HG02943 (cell line): ENCODE results near the gene TTC9B.

Experiments
- ATAC-seq: cut with Tn5 transposase; IDR thresholded peaks from one replicate; pipeline ENCODE4 v1.9.1; 2021; ENCODE audit warnings: mild to moderate bottlenecking, low read depth, moderate library complexity; ENCODE audit not compliant: unreplicated experiment

TTC9B gene

DNA sequence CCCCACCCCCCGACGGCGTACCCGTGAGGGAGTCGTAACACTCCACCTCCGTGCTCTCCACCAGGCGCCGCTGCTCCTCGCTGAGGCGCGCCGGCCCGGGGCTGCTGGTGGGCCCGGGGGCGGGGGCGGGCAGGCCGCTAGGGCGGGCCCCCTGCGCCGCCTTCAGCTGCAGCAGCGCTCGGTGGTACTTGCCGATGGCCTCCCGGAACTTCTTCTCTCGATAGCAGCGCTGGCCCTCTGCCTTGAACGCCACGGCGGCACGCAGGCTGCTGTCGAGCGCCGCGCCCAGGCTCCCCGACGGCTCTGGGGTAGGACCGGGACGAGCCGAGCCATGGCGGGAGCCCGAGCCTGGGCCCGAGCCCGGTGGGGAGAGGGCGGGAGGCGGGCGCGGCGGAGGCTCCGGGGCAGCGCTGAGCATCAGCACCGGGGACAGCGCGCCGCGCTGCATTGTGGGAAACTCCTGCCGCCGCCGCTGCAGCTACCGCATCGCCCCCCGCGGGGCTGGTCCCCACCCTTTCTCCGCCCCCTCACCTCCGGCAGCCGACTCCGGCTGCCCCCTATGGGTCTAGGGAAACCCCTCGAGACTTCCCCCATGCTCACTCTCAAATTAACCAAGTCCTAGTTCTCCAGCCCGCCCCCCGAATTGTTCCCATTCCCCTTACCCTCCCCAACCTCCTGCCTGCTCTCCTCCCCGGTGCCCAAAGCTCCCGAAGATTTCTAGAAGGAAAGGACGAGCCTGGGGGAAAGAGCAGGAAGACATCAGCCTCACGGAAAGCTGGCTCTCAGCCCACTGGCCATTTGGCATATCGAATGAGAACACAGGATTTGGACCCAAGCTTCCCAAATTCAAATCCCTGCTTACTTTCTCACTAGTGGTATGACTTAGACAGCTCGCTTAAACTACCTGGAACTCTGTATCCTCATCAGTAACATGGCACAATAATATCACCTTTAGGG, at the start of gene TTC9B:
Gene TTC9B, minus strand, starts transcription at position 451 of the 957 bp plus-strand sequence. Its CDS starts 3 bp downstream, at position 448.
- no peak for ATAC-seq

DNA sequence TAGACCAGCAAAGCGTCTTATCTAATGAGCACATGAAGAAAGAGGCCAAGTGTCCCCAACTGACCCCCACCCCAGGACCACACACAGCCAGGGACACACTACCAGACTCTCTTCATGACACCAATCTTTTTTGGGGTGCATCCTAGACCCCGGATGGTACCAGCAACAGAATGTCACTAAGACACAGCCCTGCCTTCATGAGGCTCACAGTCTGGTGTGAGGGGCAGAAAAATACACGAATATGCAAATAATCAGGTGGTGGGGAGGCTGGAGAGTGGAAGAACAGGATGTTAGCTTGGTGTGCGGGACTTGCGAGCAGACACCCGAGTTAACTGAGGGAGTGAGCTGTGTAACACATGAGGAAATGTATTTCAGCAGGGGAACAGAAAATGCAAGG, 49.4 kb upstream of the TTC9B start:
- ATAC-seq, result no peak

DNA sequence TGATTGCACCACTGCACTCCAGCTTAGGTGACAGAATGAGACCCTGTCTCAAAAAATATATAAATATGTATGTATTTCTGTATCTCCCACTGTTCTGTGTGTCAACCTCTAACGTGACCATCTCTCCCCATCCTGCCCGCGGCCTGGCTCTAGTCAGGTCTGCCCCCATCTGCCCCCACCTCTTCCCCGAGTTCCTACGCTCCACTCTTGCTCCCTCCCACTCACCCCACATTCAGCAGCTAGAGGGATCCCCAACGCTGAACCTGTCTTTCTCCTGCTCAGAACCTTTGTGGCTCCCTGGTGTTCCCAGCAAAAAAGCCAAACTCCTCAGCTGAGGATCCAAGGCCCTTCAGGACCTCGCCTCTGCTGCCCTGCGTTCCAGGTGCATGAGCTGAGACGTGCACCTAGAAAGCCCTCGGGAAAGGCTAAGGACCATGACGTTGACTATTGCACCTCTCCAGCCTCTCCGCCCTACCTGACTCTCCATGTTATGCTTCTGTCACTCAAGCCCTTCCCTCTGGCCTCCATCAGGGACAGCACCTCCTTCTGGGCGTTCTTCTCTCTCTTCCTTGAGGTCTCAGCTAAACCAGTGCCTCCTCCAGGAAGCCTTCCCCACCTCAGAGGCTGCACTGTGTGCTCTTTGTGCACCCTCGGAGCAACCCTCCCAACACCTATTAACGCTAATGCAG, 48.9 kb upstream of the TTC9B start:
- ATAC-seq, result no peak

DNA sequence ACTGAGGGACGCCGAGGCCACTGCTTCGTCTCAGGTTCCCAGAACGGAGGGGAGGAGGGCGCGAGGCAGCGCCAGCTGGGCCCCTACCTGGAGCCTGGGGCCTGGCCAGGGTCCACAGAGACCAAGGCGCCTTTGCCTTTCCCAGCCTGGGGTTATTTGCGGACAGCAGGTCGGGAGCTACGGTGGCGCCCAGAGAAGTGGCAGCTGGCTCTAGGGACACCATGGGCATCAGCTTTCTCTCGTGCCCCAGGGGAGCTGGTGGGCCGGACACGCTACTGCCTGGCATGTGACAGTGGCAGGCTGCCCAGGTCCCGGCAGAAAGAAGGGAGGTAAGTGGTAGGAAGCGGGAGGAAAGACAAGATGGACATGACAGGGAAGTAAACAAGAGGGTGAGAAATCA, 47.9 kb upstream of the TTC9B start:
- ATAC-seq, result no peak

DNA sequence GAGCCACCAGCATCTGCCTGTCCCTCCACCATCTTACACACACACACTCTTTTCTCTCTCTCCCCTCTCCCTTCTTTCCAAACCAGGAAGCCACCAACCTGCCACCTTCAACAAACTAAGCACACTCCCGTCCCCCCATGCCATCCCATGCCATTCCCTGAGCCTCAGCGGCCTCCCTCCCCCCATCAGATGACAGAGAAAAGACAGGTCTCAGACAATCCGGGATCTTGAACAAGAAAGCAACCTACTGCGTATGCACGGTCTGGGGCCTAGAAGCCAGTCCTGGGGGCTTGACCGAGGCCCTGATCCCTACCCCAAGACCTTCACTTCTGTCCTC, 47.5 kb upstream of the TTC9B start:
- ATAC-seq, result no peak

DNA sequence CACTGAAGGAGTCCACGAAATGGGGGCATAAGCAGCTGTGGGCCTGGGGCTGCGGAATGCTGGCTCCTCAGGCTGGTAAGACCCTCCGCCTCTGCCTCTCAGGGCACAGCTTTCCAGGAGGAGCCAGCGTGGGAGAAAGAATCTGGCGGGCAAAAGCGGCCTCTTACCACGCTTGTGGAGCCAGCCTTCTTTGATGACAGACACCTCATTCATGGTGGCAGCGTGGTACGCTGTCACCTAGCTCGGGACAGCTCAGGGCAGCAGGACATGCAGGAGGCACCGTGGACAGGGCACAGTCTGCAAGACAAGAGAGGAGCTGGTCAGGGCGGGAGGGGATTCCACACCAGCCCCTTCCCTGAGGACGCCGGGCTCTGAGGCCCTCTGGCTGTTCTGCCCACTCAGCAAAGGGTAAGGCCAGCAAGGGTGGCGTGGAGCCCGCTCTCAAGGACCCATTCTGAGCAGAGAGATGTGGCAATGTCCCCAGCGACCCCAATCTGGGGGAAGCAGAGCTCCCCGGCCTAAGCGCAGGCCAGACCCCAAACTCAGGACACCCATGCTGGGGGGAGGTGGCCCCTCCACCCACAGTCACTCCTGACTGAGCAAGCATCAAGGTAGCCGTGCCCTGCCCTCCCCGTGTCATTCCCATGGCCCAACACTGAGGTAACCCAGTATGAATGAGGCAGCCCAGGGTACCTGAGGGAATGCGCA, 47.0 kb upstream of the TTC9B start:
- no peak for ATAC-seq

DNA sequence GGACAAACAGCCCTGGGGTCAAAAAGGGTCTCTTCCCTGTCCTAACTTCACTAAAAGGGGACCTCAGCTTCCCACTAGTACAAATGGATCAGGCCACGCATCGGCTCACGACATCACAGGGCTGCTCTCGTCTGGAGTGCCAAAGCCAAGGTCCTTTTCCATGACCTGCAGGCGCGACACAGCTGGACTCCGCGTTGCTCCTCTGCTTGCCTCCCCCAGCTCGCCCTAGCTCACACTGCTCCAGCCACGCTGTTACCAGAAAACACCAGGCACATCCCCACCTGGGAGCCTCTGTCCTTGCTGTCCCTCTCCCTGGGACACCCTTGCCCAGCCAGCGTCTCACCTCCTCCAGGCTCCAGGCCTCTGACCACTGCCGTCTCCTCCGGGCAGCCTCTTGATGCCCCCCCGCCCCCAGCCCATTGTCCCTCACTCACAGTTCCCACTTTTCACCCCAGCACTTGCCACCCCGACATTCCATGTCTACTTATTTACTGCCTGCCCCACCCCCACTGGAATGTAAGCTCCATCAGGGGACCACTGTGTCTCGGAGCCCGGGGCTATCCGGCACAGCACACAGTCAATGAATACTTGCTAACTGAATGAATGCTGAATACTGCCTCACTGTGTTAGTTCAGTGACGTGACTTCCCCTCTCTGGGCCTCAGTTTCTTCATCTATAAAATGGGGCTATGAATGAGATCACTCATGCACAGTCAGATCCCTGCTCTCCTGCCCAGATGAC, 46.3 kb upstream of the TTC9B start:
- no peak for ATAC-seq

DNA sequence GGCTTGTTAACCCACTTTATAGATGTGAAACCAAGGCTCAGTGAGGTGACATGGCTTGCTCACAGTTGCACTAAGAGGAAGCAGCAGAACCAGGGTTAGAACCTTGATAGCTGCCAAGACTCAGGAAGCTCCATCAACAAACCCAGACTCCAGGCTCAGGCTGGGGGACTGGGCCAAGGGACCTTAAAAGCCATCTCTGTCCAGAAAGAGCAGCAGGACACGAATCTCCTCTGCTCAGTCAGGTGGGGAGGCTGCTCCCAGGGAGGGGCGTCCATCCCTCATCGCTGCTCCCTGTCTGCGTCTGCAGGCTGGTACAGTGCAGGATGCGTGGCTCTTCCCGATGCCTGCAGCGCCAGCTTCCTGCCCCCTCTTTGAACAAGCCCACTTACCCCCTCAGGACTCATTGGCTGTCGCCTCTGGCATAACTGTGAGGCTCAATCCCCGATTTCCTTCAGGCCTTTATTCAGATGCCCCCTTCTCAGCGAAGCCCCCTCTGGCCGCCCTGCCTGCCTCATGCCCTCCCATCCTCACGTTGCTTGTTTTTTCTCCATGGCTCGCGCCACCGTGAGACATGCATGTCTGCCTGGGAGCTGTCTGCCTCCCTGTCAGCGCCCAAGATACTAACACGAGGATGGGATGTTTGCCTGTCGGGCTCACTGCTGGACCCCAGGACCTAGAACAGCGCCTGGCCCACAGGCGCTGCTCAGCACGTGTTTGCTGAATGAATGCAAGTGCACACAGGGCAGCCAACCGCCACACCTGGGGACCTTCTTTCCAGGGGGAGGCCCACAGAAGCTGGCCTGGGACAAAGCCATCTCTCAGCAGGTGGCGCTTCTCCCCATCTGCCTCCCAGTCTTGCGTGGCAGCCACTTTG, 45.5 kb upstream of the TTC9B start:
- ATAC-seq, result no peak

DNA sequence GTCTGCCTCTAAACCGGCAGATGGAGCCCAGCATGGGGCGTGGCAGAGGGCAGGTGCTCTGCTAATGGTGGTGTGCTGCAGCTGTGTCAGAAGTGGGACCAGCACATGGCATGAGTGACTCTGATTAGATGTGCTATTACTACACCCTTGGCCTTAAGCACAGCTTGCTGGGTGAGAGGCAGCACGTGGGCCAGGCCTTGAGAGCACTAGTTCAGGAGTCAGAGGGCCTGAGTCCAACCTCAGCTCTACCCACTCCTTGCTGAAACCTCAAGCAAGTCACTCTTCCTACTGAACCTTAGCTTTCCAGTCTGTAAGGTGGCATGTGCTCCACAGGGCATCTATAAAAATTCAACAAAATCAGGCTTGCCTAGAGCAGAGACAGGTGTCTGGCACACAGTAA, 44.2 kb upstream of the TTC9B start:
- no peak for ATAC-seq

DNA sequence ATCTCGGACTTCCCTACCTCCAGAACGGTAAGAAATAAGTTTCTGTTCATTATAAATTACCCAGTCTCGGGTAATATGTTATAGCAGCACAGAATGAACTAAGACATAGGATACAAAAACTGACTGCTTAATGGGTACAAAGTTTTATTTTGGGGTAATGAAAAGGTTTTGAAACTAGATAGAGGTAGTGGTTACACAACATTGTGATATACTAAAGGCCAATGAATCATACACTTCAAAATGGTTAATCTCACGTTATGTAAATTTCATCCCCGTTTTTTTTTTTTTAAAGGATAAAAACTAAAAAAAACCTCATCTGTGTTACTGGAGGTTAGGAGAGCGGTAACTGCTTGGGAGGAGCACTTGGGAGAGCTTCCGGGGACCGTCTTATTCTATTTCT, 43.4 kb upstream of the TTC9B start:
- ATAC-seq, result no peak

DNA sequence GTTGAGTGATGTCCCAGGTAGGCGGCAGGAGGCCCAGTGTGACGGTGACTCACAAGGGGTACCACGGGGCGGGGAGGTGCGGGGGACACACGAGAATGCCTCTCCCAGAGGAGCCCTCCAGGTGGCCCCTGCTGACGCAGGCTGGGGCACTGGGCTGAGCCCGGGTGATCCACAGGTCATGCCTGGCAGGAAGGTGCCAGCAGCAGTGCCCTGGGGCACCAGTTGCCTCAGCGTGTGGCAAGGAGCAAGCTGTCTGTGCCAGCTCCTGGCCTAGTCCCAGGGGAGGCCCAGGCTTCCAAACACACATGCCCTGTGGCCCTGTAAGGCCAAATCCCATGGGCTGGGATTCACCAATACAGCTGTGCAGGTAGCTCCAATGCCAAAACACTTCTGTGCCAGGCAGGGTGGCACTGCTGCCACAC, 38.9 kb upstream of the TTC9B start:
- no peak for ATAC-seq

DNA sequence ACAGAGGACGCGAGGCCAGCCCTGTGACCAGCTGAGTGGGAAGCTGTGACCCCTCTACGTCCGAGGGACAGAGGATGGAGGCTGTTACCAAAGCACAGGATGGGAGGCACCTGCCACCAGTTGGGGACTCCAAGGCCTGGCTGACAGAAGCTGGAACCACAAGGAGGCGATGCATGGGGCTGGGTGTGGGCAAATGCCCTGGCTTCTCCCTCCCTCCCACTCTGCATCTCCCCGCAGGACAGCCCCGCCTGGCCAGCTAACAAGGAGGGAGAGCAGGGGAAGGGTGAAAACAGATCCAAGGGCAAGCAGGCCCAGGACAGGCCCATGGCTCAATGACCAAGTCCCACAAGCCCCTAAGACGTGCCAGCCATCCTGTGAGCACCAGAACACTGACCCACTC, 38.3 kb upstream of the TTC9B start:
- ATAC-seq, result no peak

DNA sequence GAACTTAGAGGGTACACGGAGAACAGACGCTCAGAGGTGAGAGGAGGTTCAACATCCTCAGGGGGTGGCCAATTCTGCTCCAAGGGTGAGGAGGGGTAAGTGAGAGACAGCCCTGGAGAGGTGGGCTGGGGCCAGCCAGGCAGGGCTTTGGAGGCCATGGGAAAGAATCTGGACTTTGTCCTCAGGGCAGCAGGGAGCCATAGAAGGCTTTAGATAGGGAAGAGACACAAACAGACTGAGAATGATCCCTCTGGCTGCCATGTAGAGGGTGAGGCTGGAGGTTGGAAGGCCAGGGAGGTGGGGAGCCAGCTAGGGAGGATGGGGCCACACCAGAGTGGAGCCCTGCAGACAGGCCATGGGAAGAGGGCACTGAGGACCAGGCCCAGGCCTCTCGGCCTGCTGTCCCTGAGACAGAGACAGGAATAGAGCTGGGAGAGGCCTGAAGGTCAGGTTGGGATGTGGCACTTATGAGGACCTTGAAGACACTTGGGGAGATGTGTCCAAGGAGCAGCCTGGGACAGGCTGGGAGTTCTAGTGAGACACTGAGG, 37.5 kb upstream of the TTC9B start:
- no peak for ATAC-seq

DNA sequence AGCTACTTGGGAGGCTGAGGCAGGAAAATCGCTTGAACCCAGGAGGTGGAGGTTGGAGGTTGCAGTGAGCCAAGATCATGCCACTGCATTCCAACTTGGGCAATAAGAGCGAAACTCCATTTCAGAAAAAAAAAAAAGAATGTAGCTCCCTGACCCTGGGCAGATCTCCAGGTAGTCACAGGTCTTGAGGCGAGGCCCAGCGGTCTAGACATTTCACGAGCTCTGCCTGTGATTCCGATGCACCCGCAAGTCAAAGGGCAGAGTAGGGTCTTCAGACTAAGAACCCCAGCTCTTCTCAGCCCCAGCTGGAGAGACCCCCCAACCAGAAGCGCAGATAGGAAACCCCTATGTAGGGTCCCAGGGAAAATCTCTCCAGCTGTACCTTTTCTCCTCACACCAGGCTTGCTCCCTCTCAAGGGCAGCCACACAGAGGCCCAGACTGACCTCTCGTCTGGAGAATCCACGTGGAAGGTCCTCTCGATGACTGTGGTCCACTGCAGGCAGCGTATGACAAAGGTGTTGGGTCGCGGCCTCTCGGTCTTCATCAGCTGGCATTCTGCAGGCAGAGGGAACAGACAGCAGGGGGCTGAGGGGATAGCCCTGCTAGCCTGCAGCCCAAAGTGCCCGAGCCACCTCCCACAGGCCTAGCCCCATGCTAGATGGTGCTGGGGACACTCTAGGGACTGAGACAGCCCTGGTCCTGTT, 36.7 kb upstream of the TTC9B start:
- ATAC-seq, result no peak

DNA sequence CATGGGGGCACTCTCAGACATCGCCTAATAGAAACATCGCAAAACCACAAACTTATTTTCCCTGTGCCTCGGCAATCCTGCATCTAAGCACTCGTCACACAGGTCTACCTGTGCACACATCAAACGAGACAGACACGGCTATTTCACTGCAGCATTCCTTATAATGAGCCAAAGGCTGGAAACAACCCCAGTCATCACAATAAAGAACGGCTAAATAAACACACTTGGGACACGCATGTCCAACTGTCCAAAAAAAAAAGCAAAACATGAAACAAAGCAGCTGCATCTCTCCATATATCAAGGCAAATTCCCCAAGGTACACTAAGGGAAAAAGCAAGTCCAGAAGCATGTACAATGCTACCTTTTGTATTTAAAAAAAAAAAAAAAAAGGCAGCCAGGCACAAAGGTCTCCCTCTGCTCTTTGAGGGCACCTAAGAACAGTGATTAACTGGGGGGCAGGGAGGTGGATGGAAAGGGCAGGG, 35.5 kb upstream of the TTC9B start:
- ATAC-seq, result no peak

DNA sequence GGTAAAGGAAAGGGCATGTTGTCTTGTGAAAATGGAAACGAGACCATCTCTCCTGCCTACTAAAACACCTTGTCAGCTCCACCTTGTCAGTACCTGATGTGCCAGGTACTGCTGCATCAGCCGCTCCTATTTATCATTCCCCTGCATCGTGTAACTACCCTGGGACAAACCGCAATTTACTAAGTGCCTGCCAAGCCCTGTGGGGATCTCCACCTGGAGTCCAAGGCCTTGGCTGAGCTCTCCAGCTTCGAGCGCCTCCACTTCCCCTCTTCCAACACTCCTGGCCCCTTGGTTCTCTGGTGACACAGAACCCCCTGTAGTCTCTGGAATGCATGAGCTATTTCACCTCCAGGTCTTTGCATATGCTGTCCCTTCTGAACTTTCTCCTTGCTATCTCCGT, 34.2 kb upstream of the TTC9B start:
- ATAC-seq, result no peak

DNA sequence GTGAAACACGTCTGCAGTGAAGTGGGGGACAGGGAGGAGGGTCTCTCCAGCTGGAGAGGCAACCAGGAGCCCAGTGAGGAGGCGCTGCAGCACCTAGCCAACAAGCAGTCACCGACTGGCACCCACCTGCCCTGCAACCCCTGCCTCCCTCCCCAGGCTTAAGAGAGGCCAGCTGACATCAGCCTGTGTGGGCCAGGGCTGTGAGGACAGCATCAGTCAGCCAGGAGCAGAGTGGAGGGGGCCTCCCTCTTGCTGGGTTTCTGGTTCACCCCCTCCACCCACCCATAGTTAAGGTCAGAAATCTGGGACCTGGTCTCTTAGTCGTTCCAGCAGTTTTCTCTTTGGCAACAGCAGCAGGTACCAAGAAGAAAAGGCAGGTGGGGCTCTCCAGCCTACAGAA, 33.8 kb upstream of the TTC9B start:
- no peak for ATAC-seq

DNA sequence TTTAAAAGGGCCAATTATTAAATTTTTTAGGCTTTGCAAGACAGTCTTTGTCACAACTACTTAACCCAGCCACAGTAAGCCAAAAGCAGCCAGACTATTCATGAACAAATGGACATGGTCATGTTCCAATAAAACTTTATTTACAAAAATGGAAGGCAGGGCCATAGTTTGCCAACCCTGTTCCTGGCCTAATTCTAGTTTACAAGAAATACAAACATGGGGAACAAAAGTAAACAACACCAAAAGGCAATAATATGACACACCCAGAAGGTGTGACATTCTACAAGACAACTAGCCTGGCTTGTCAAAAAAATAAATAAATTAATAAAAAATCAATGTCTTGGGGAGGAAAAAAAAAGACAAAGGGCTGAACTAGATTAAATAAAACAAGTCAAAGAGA, 33.1 kb upstream of the TTC9B start:
- ATAC-seq, result no peak

DNA sequence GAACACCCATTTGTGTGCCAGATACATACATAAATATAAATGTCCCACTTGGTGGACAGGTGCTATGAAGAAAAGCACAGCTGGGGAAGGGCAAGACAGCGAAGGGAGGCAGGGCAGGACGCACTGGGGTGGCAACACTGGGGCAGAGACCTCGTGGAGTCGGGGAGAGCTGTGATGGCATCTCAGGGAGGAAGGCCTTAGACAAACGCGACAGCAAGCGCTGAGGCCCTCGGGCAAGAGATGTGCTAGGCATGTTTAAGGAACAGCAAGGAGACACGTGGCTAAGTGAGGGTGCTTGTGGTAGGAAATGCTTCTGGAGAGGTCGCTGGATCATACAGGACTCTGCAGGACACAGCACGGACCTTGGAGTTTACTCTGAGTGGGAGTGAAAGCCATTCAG, 31.6 kb upstream of the TTC9B start:
- ATAC-seq, result no peak
